Upper lobe of left lung (tissue), 6 donors: ENCODE data around the gene TSPAN10. TPM values are rescaled to one million over a fixed set of nuclear protein-coding genes. Genes with fewer than 3 reads are reported as not detected.

Source experiments
- ATAC-seq, 2 donors: fragments of 200-7000 bp; cut with Tn5 transposase; one replicate each; pipeline ENCODE4 v1.9.1; 2022; ENCODE audit warnings: mild to moderate bottlenecking in 2 of 2, moderate library complexity in 2 of 2; ENCODE audit not compliant: low FRiP score in 2 of 2
- DNase-seq, 2 donors: peaks; one replicate each; pipeline ENCODE4 v3.0.0-alpha.2; 2019 to 2020
- H3K27ac ChIP-seq, 4 donors: fragments of 200-600 bp; sonication (generic); one replicate each; pipeline ENCODE4 v1.5.1; 2016 to 2019
- H3K27me3 ChIP-seq, 4 donors: fragments of 200-600 bp; sonication (generic); one replicate each; pipeline ENCODE4 v1.5.1; 2017 to 2019
- H3K36me3 ChIP-seq, 4 donors: fragments of 200-600 bp; sonication (generic); one replicate each; pipeline ENCODE4 v1.5.1; 2016 to 2019
- H3K4me1 ChIP-seq, 4 donors: fragments of 200-600 bp; sonication (generic); one replicate each; pipeline ENCODE4 v1.5.1; 2018 to 2019
- H3K4me3 ChIP-seq, 4 donors: fragments of 200-600 bp; sonication (generic); one replicate each; pipeline ENCODE4 v1.5.1; 2017 to 2019; ENCODE audit warnings: mild to moderate bottlenecking in 2 of 4, moderate library complexity in 1 of 4
- H3K9me3 ChIP-seq, 4 donors: fragments of 200-600 bp; sonication (generic); one replicate each; pipeline ENCODE4 v1.5.1; 2018 to 2019
- CTCF ChIP-seq, 6 experiments: fragments of 450-650 bp in 4 of 6; fragments of 200-600 bp in 2 of 6; sonication (generic) in 2 of 6; IDR thresholded peaks; one replicate each; pipeline ENCODE4 v1.5.1; 2016 to 2019; ENCODE audit warnings: antibody characterized with exemption in 6 of 6
- EP300 ChIP-seq, 4 donors: sonication (generic); formaldehyde crosslinking; IDR thresholded peaks; one replicate each; pipeline ENCODE4 v1.5.1; 2017; ENCODE audit warnings: antibody characterized with exemption in 4 of 4, control low read depth in 2 of 4
- POLR2A ChIP-seq, 4 donors: fragments of 450-650 bp; IDR thresholded peaks; one replicate each; pipeline ENCODE4 v1.5.1; 2016 to 2017; ENCODE audit warnings: antibody characterized with exemption in 4 of 4, mild to moderate bottlenecking in 2 of 4
- POLR2AphosphoS5 ChIP-seq, 2 donors: sonication (generic); formaldehyde crosslinking; IDR thresholded peaks; one replicate each; pipeline ENCODE4 v1.5.1; 2017; ENCODE audit warnings: antibody characterized with exemption in 2 of 2
- WGBS, 2 donors: methylation state at CpG; one replicate each; pipeline ENCODE4 v1.1.5; 2017 to 2018; 5-methylcytosine and 5-hydroxymethylcytosine counted together
- total RNA-seq, 6 donors: library from RNA; depleted of rRNA in 4 of 6; stranded (reverse); fragments of >200 nt in 4 of 6; gene quantifications; one replicate each; pipeline versions ENCODE4 v1.1.0 to v1.2.1, GENCODE V29; 2016 to 2021
- donor health status: DM: no; HTN: no; CAD: no; lungs with moderate emphysema.
- donor health status: DM: no; HTN: yes; CAD: no; lungs with severe emphysema.

TSPAN10 gene
- total RNA-seq, 6 donors from 2014 or later: 0.61 to 2.8 (median 1.0) TPM

GRCh38 chr17:81651692-81652091 lies 14.7 kb downstream of the TSPAN10 start:
- no peak for DNase-seq
- Histone ChIP-seq H3K4me3 (no peak overlapping the region), H3K9me3 (peaks cover 0 to 8% (median 2%) of the 10 kb centered on the region in 4 donors), H3K27me3 (peaks cover 0 to 18% (median 8%) of the 10 kb centered on the region in 4 donors), H3K27ac (no peak overlapping the region), H3K36me3 (no peaks in the 10 kb centered on the region), H3K4me1 (peaks cover 0 to 8% (median 0%) of the 10 kb centered on the region in 4 donors)
- ATAC-seq: no peak
- 79 to 95% methylated on average over 6 to 8 of the region's 10 CpGs for WGBS, 2 donors
- TF ChIP-seq EP300 (IDR thresholded peaks at IDR 0.05): no peak
- TF ChIP-seq CTCF (IDR thresholded peaks at IDR 0.05): no peak
- TF ChIP-seq POLR2AphosphoS5 (IDR thresholded peaks at IDR 0.05): no peak

DNA sequence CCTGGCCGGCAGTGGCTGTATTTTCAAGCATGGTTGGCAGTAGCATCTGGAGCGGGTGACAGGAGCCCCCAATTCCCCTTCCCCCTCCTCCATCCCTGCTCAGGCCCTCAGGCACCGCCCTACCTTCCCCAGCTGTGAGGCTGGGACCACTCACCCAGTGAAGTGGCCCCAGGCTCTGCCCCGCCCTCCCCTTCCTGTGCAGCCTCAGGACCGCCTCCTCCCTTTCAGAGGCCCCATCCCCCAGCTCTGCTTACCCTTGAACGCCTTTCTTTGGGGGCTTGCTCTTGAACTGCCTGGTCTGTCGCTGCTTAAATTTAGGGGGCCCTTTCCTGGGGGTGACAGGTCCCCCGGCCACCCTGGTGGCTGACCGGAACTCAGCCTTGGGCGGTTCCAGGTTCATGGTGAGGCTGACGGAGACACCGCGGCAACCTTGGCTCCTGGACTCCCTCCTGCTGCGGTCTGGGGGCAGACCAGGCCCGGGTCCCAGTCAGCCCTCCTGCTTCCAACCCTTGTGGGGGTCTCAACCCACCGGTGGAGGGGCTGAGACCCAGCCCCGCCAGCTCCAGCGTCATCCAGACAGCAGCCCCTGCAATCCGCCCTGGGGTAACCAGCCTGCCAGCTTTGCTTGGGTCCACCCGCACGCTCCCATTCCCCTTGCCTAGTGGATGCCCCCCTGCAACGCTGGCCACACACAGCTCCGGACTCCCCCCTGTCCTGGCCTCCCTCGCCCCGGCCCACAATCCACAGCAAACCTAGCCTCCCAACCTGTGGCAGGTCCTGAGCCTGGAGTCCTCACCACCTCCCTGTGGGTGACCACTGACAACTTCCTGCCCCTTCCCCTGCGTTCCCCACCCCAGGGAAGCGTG lies 16.1 kb downstream of the TSPAN10 start:
- TF ChIP-seq POLR2AphosphoS5 (IDR thresholded peaks at IDR 0.05) (no peak), POLR2A (IDR thresholded peaks at IDR 0.05) (no peak), CTCF (IDR thresholded peaks at IDR 0.05) (no peak), EP300 (IDR thresholded peaks at IDR 0.05) (no peak)
- Histone ChIP-seq H3K4me1 (peaks cover 0 to 3% (median 2%) of the 10 kb centered on the region in 4 donors), H3K27me3 (peaks cover 0 to 11% (median 6%) of the 10 kb centered on the region in 4 donors), H3K9me3 (peaks cover 0 to 8% (median 2%) of the 10 kb centered on the region in 4 donors), H3K36me3 (no peaks in the 10 kb centered on the region), H3K4me3 (peak overlapping the region in 2 of 4 donors; percentile 17 to 30), H3K27ac (no peak overlapping the region)
- peak in 1 of 2 donors; percentile 69 for DNase-seq
- WGBS, 2 donors: 29 to 37% methylated on average over 16 to 21 of the region's 27 CpGs
- ATAC-seq: peak in 1 of 2 donors; percentile 17

DNA sequence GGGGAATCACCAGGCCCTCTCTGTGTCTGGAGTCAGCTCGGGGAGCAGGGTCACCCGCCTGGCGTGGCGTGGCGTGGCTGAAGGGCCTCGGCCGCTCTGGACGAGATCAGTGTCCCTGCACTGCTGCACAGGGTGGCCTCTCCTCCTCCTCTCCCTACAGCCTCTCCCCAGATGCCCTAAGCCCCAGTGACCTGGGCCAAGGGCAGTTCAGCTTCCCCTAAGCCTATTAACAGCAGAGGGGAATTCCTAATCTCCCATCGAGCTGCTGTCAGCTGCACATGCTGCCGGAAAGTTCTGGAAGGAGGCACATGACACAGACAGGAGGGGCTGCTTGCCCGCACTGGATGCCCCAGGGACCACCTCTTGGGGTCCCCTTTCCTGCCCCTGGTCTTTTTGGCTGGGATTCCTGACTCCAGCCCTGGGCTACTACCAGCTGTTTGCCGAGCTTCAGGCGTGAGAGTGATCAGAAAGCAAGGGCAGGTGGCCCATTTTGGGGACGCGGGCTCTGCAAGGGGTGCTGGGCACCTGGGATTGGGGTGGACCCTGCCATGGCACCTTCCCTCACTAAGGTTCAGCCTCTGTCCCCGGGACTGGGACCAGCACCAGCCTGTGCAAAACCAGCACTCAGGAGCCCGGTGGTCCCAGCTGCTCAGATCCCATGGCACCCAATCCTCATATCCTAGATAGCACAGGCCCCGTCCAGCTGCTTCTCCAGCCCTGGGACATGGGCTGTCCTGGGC lies 18.6 kb downstream of the TSPAN10 start:
- Histone ChIP-seq H3K27ac (no peak overlapping the region), H3K4me3 (no peak overlapping the region), H3K9me3 (no peaks in the 10 kb centered on the region), H3K4me1 (peaks cover 0 to 3% (median 0%) of the 10 kb centered on the region in 4 donors), H3K36me3 (no peaks in the 10 kb centered on the region), H3K27me3 (no peaks in the 10 kb centered on the region)
- TF ChIP-seq CTCF (IDR thresholded peaks at IDR 0.05): no peak
- no peak for TF ChIP-seq POLR2AphosphoS5 (IDR thresholded peaks at IDR 0.05)
- no peak for TF ChIP-seq POLR2A (IDR thresholded peaks at IDR 0.05)
- TF ChIP-seq EP300 (IDR thresholded peaks at IDR 0.05): no peak
- ATAC-seq (no peak), DNase-seq (no peak)
- 90 to 94% methylated on average over 13 to 15 of the region's 18 CpGs for WGBS, 2 donors

DNA sequence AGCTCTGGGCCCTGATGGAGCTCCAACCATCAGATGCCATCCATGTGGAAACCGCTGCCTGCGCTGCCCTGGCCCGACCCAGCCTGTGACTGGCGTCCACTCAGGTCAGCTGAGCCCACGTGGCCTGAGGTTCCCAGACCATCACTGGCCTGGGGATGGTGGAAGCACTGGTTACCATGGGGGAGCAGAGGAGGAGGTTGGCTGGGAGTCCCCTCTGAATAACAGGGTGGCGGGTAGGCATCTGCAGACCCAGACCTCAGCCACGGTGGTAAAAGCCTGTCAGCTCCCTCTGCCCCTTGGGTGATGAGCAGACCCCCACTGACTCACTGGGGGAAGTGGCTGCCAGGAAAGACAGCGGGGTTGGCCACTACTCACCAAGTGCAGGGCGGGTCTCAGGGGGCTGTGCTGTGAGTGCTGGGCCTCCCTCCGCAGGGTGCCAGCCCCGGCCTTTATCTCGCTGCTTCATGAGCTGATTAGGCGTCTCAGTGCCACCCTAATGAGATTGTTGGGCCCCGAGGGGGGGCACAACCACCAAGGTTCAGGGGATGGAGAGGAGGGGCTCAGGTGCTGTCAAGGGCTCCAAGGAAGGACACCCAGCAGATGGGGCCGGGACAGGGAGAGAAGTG lies 19.2 kb downstream of the TSPAN10 start, which contains the start of gene PDE6G:
PDE6G (minus strand) TSS at position 425 of the 626 bp plus-strand sequence. CDS start 3,237 bp downstream, outside the sequence.
- TF ChIP-seq CTCF (IDR thresholded peaks at IDR 0.05) (no peak), POLR2AphosphoS5 (IDR thresholded peaks at IDR 0.05) (no peak), EP300 (IDR thresholded peaks at IDR 0.05) (no peak), POLR2A (IDR thresholded peaks at IDR 0.05) (no peak)
- Histone ChIP-seq H3K36me3 (no peaks in the 10 kb centered on the region), H3K27ac (no peak within 1 kb of the TSS), H3K27me3 (no peaks in the 10 kb centered on the region), H3K9me3 (no peaks in the 10 kb centered on the region), H3K4me1 (peaks cover 0 to 3% (median 0%) of the 10 kb centered on the region in 4 donors), H3K4me3 (no peak within 1 kb of the TSS)
- WGBS, 2 donors: 91 to 94% methylated on average over 4 to 15 of the region's 15 CpGs
- DNase-seq: no peak
- ATAC-seq: no peak
